GM12865 (cell line): ENCODE results near the gene ITGA8.
"Not testable (repeated sequence)": the region's sequence is repeated elsewhere in the genome, so short reads cannot be mapped to it uniquely, and the experiment has no call there.

Experiments used
- DNase-seq: peaks from one replicate; pipeline ENCODE4 v3.0.0; 2010; ENCODE audit warnings: low read depth
- H3K4me3 ChIP-seq: 2 replicates; pipeline ENCODE4 v1.5.1; 2011; ENCODE audit warnings: mild to moderate bottlenecking, low read depth, low read length, control low read depth
- CTCF ChIP-seq: IDR thresholded peaks from 2 replicates; pipeline ENCODE4 v1.5.1; 2011; ENCODE audit warnings: low read length, control low read depth, low read depth, inconsistent platforms; ENCODE audit not compliant: insufficient read depth; ENCODE audit errors: missing control alignments

Gene ITGA8

GRCh38 chr10:15543994-15544393 lies 175.7 kb downstream of the ITGA8 start:
- no peak for DNase-seq
- TF ChIP-seq CTCF: no peak
- H3K4me3 ChIP-seq: no peak overlapping the region

GRCh38 chr10:15542817-15543216 lies 176.9 kb downstream of the ITGA8 start:
- no peak overlapping the region for H3K4me3 ChIP-seq
- TF ChIP-seq CTCF: no peak
- DNase-seq: no peak

GRCh38 chr10:15541376-15541775 lies 178.3 kb downstream of the ITGA8 start:
- no peak for DNase-seq
- TF ChIP-seq CTCF: no peak
- H3K4me3 ChIP-seq: no peak overlapping the region

- no peak overlapping the region for H3K4me3 ChIP-seq
- no peak for TF ChIP-seq CTCF
- no peak for DNase-seq
These were observed 179.0 kb downstream of the ITGA8 start for GRCh38 chr10:15540727-15541126.

- H3K4me3 ChIP-seq: no peak overlapping the region
- no peak for TF ChIP-seq CTCF
- no peak for DNase-seq
These were observed 180.5 kb downstream of the ITGA8 start for GRCh38 chr10:15539262-15539661.

GRCh38 chr10:15534928-15535538 lies 184.7 kb downstream of the ITGA8 start:
- H3K4me3 ChIP-seq, DNase-seq: not testable (repeated sequence)

GRCh38 chr10:15531927-15532722 lies 187.6 kb downstream of the ITGA8 start:
- no peak for DNase-seq
- no peak for TF ChIP-seq CTCF
- no peak overlapping the region for H3K4me3 ChIP-seq
